Effector memory CD4-positive, alpha-beta T cell (primary cell): ENCODE results near the gene NKD2.

Source experiments
- DNase-seq, 3 donors: peaks; one replicate each; pipeline ENCODE4 v3.0.0-alpha.2; 2020
- H3K27ac ChIP-seq: 2 replicates; pipeline ENCODE4 v1.7.0; 2013; ENCODE audit warnings: mild to moderate bottlenecking, low read length, moderate library complexity; ENCODE audit not compliant: insufficient read depth, poor library complexity, severe bottlenecking
- H3K27me3 ChIP-seq: replicated peaks from 2 replicates; pipeline ENCODE4 v1.7.0; 2013; ENCODE audit warnings: mild to moderate bottlenecking, low read length; ENCODE audit not compliant: insufficient read depth, control insufficient read depth, poor library complexity, severe bottlenecking
- H3K36me3 ChIP-seq: 2 replicates; pipeline ENCODE4 v1.7.0; 2013; ENCODE audit warnings: mild to moderate bottlenecking, low read length, moderate library complexity; ENCODE audit not compliant: control insufficient read depth, insufficient read depth
- H3K4me1 ChIP-seq: 2 replicates; pipeline ENCODE4 v1.7.0; 2013; ENCODE audit warnings: low read length, mild to moderate bottlenecking; ENCODE audit not compliant: control insufficient read depth, insufficient read depth, poor library complexity, severe bottlenecking
- H3K4me3 ChIP-seq: 2 replicates; pipeline ENCODE4 v1.7.0; 2013; ENCODE audit warnings: low read length, low read depth, mild to moderate bottlenecking; ENCODE audit not compliant: insufficient read depth, poor library complexity, severe bottlenecking
- H3K9me3 ChIP-seq: 2 replicates; pipeline ENCODE4 v1.7.0; 2013; ENCODE audit warnings: mild to moderate bottlenecking, low read length, moderate library complexity; ENCODE audit not compliant: control insufficient read depth

The NKD2 gene

GRCh38 chr5:1005249-1005851, 3.3 kb upstream of the NKD2 start:
- Histone ChIP-seq H3K4me3 (peak overlapping the region; percentile 54), H3K9me3 (no peaks in the 10 kb centered on the region), H3K27me3 (peaks cover 23% of the 10 kb centered on the region), H3K36me3 (no peaks in the 10 kb centered on the region), H3K4me1 (peaks cover 36% of the 10 kb centered on the region), H3K27ac (no peak overlapping the region)
- DNase-seq, result no peak

GRCh38 chr5:1005904-1006655, 2.5 kb upstream of the NKD2 start:
- Histone ChIP-seq H3K27me3 (peaks cover 28% of the 10 kb centered on the region), H3K4me3 (no peak overlapping the region), H3K9me3 (no peaks in the 10 kb centered on the region), H3K27ac (no peak overlapping the region), H3K36me3 (no peaks in the 10 kb centered on the region), H3K4me1 (peaks cover 36% of the 10 kb centered on the region)
- DNase-seq, result no peak

DNA sequence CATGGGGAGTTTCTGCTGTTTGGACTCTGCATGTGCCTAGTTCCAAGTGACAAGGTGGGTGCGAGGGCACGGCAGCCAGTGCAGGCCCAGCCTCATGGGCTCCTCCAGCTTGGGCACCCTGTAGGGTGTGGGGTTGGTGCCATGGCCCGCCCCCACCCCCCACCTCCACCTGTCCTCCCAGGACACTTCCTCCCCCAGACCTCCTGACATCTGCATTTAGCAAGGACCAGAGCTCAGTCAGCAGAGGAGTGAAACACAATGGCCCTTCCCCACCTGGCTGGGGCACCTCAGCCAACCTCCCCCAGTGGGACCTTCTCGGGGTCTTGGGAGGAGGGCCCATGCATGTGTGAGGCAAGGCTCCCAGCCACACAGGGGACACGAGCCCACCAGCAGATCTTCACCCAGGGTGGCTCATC, 1.9 kb upstream of the NKD2 start:
- no peak for DNase-seq
- H3K4me3 ChIP-seq, result no peak overlapping the region
- peaks cover 32% of the 10 kb centered on the region for H3K27me3 ChIP-seq
- H3K36me3 ChIP-seq, result no peaks in the 10 kb centered on the region
- peaks cover 36% of the 10 kb centered on the region for H3K4me1 ChIP-seq
- H3K9me3 ChIP-seq, result no peaks in the 10 kb centered on the region
- H3K27ac ChIP-seq, result no peak overlapping the region

DNA sequence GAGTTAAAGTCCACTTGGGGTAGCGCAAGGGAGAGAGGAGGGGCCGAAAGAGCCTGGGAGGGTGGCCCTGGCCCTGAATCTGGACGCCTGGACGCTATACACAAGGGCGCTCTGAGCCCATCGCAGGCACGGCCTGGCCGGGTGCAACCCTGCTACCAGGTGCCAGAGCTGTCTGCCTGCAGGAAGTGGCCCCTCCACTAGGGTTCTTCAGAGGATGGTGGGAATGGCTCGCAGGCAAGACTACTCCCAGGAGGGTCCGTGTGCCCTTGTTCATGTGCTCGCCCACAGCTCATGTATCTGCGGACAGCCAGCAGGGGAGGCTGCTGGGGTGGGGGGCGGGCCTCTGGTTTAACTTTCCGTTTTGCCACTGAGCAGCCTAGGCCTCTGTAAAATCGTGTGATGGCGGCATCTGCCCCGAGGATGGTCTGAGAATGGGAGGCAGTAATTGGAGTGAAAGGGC, 1.4 kb upstream of the NKD2 start:
- H3K36me3 ChIP-seq, result no peaks in the 10 kb centered on the region
- H3K4me1 ChIP-seq, result peaks cover 36% of the 10 kb centered on the region
- DNase-seq, result no peak
- H3K4me3 ChIP-seq, result no peak overlapping the region
- H3K9me3 ChIP-seq, result no peaks in the 10 kb centered on the region
- H3K27me3 ChIP-seq, result peaks cover 38% of the 10 kb centered on the region
- no peak overlapping the region for H3K27ac ChIP-seq

DNA sequence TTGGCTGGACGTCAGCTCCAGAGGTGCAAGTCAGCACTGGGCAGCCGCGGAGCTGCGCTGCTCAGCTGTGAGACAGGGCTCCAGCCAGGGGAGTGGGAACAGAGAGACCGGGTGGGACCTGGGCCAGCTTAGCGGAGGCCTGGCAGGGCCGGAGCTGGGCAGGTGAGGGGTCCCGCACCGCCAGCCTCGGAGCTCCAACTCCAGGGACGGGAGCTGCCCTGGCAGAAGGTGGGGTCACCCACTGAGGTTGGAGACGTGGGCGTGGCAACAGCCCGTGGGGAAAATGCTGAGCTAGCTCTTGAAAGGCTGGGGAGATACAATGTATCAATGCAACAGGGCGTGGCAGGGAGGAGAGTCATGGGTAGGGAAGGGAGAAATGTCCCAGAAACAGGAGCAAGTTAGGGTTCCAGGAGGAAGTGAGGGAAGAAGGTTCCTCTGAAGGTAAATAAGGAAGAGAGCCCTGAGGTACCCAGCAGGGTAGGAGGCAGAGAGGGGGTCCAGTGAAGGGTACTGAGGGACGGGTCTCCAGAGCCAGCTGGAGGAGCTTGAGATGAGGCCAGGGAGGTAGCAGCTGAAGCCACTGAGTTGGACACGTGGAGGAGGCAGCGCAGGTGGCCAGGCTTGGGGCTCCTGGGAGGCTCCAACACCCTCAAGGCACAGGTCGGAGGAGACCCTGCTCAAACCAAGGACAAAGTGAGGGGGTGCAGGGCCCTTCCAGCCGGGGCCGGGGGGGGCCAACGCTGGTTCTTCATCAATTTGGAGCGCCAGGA, 736 bp upstream of the NKD2 start:
- Histone ChIP-seq H3K4me1 (peaks cover 36% of the 10 kb centered on the region), H3K27me3 (peaks cover 41% of the 10 kb centered on the region), H3K27ac (no peak overlapping the region), H3K4me3 (no peak overlapping the region), H3K36me3 (no peaks in the 10 kb centered on the region), H3K9me3 (no peaks in the 10 kb centered on the region)
- DNase-seq, result no peak

DNA sequence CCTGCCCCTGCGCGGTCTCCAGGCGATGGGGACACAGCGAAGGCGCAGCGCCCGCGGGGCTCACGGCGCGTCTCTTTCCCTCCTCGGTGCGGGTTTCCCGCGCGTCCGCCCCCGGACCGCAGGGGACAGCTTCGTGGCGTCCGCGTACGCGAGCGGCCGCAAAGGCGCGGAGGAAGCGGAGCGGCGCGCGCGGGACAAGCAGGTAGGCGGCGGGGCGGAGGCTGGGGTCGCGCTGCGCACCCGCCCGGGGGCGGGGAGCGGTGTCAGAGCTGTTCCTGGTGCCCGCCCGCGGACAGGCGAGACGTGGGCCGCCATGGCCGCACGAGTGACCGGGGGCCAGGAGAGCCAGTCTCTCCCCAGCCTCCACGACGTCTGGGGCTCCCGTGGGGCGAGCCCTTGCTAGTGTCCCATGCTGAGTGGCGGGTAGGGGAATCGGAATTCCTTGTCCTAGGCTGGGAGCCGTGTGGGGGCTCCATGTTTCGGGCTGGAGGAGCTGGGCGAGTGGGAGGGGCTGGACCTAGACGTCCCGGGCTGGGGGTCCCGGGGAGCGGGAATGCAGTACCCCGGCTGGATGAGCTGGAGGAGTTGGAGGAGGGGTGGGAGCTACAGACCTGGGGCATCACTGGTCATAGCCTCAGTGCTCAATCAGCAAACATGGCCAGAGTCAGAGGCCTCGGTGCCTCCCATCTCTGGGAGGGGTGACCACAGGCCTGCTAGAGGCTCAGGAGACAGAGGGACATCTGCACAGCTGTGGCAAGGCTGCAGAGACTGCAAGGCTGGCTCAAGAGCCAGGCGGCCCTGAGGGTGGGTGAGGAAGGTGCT, 968 bp downstream of the NKD2 start:
- H3K27me3 ChIP-seq, result peaks cover 41% of the 10 kb centered on the region
- no peaks in the 10 kb centered on the region for H3K9me3 ChIP-seq
- H3K36me3 ChIP-seq, result no peaks in the 10 kb centered on the region
- peaks cover 22% of the 10 kb centered on the region for H3K4me1 ChIP-seq
- H3K27ac ChIP-seq, result no peak overlapping the region
- DNase-seq, result no peak
- H3K4me3 ChIP-seq, result peak overlapping the region; percentile 32

GRCh38 chr5:1010181-1010510, 1.5 kb downstream of the NKD2 start:
- Histone ChIP-seq H3K9me3 (no peaks in the 10 kb centered on the region), H3K27me3 (peaks cover 41% of the 10 kb centered on the region), H3K4me3 (no peak overlapping the region), H3K4me1 (peaks cover 18% of the 10 kb centered on the region), H3K36me3 (no peaks in the 10 kb centered on the region), H3K27ac (no peak overlapping the region)
- DNase-seq, result no peak

DNA sequence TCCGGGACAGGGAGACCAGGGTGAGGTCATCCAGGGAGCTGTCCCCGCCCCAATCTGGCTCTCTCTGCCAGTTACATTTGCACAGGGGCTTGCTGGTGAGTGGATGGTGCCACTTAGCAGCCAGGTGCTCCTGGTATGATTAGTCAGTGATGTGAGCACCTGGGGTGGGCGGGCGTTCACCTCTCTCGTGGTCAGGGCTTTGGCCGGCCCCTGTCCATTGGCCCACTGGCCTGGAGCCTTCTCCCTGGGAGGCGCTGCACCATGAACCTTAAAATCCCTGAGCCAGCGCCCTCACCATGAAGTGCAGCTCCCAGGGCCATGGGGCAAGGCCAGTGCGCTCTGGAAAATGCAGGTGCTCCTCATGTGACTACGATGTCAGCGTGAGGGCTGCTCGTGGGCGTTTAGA, 2.0 kb downstream of the NKD2 start:
- Histone ChIP-seq H3K9me3 (no peaks in the 10 kb centered on the region), H3K4me3 (no peak overlapping the region), H3K27ac (no peak overlapping the region), H3K4me1 (peaks cover 14% of the 10 kb centered on the region), H3K36me3 (no peaks in the 10 kb centered on the region), H3K27me3 (peaks cover 41% of the 10 kb centered on the region)
- no peak for DNase-seq

DNA sequence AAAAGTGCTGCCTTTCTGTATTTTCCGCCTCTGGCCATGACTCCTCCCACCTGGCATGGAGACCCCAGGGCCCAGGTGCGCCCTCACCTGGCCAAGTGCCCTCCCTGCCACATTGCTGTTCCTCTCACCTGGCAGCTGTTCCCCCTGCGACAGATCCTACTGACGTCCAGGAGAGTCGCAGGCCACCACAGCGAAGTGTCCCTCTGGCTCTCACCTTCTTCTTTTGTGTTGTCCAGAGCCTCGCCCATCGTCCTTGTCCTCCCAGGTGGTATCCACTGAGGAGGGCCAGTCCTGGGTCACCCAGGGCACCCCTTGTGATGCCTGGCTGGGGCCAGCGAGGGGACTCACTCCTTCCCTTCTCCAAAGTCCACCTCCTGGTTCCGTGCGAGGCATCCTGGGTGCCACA, 2.6 kb downstream of the NKD2 start:
- no peak for DNase-seq
- H3K27ac ChIP-seq, result no peak overlapping the region
- H3K36me3 ChIP-seq, result no peaks in the 10 kb centered on the region
- no peak overlapping the region for H3K4me3 ChIP-seq
- H3K4me1 ChIP-seq, result peaks cover 14% of the 10 kb centered on the region
- H3K9me3 ChIP-seq, result no peaks in the 10 kb centered on the region
- H3K27me3 ChIP-seq, result peaks cover 41% of the 10 kb centered on the region
